ENCODE data around the gene CNGB1.

- TF ChIP-seq CTCF (IDR thresholded peaks at IDR 0.05; ENCODE audit: low read length) (no peak), EZH2 (IDR thresholded peaks at IDR 0.05; ENCODE audit: borderline replicate concordance, low read length) (no peak)
Observed at GRCh38 chr16:57845115-57845514, 125.8 kb downstream of the CNGB1 start.

All from OCI-LY1 (cell line).